G401.6 (cell line): Measurements from ENCODE around the gene RAB12.
"Not testable (repeated sequence)": the region's sequence is repeated elsewhere in the genome, so short reads cannot be mapped to it uniquely, and the experiment has no call there.

ENCODE experiments used
- FAIRE-seq: peaks from 2 replicates; lab custom pipeline; 2012; peaks lifted over from hg19 to GRCh38; lab: Jason Lieb, UNC

The RAB12 gene

DNA sequence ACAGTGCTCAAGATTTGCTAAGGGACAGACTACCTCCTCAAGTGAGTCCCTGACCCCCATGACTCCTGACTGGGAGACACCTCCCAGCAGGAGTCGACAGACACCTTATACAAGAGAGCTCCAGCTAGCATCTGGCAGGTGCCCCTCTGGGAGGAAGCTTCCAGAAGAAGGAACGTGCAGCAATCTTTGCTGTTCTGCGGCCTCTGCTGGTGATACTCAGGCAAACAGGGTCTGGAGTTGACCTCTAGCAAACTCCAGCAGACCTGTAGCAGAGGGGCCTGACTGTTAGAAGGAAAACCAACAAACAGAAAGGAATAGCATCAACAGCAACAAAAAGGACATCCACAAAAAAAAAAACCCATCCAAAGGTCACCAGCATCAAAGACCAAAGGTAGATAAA is 38.1 kb downstream of the RAB12 start:
- not testable (repeated sequence) for FAIRE-seq

DNA sequence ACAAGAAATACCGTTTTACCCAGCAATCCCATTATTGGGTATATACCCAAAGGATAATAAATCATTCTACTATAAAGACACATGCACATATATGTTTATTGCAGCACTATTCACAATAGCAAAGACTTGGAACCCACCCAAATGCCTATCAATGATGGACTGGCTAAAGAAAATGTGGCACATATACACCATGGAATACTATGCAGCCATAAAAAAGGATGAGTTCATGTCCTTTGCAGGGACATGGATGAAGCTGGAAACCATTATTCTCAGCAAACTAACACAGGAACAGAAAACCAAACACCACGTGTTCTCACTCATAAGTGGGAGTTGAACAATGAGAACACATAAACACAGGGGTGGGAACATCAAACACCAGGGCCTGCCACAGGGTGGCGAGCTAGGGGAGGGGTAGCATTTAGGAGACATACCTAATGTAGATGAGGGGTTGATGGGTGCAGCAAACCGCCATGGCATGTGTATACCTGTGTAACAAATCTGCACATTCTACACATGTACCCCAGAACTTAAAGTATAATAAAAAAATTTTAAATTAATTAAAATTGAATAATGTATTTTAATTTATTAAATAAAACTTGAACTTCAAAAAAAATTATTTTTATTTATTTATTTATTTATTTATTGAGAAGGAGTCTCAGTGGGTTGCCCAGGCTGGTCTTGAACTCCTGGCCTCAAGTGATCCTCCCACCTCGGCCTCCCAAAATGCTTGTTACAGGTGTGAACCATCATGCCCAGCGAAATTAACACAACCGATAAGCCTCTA is 42.4 kb downstream of the RAB12 start:
- not testable (repeated sequence) for FAIRE-seq

DNA sequence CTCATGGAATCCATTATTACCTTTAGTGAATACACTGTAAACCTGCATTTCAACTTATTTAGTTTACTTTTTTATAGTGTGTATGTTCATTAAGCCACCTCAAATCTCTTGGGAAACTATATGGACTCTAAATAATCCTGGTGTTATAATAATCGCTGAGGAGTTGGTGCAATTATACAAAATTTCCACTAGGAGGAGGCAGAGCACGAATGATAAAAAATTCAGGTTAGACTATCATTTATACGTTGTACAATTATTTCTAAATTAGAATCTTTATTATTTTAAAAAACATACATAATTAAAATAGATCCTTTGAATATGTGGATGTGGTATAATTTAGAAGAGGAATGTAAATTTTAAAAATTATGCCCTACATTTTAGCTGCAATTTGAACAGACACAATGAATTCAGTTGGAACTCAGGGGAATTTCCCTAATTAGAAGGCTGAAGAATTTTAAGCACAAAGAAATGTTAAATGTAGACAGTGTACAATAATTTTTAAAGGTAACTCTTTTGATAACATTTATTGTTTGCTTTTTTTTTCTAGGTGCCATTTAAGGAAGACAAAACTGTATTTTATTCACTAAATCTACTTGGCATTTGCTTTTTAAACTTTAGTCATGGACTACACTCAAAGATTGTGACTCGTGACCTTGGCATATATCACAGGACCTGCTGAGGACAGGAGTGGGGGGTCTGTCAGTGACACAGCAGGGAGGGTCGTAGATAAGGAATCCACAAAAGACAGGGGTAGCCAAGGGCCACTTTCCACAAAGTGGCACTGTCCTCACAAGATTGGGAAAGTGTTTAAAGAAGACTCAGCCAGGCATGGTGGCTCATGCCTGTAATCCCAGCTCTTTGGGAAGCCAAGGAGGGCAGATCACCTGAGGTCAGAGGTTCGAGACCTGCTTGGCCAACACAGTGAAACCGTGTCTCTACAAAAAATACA is 45.5 kb downstream of the RAB12 start:
- FAIRE-seq = peak; percentile 86

DNA sequence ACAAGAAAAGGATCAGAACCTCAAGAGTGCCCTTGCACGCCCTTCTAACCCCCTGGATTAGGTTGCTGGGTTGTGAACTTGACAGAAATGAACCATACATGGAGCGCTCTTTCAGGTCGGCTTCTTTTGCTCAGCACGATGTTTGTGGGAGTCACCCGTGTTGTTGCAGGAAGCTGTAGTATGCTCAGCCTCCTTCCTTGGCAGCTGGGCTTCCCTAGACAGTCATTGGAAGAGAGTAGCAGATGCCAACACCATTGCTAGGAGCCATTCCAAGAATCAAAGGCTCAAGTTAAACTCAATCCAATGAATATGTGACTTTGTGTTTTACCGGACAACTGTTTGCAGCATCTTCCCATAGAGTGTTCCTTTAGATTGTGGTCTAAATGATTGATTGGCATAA is 47.0 kb downstream of the RAB12 start:
- FAIRE-seq = no peak

DNA sequence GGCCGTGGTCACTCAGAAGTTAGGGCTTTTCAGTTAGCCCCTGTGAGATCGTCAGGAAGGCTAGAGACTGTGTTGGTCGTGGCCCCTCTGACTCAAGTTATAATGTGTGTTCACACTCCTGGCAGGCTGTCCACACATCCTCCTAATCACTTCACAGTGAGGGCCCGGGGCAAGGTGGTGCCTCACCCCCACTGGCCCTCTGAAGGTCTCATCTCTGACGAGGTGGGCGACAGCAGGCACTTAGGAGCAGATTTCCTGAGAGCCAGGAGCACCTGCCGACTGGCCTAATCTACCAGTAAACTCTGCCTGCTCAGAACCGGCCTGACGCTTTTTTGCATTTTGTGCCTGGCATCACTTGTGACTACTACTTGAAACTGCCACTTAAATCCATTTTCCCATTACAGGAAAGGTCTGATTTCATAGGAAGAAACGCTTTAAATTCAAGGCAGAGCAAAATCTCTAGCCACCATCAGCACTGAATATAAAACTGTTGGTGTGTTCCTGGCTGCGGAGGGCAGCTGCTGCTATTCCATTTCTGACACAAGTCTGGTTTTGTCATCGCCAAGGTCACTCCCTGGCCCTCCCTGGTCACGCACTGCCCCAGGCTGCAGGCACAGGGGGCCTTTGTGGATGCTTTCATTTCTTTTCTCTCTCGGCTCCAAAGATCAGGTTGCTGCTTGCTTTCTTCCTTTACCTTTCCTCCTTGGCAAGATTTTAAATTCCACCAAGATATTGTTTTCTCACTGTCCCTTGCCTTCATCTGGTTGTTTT is 48.0 kb downstream of the RAB12 start:
- no peak for FAIRE-seq

DNA sequence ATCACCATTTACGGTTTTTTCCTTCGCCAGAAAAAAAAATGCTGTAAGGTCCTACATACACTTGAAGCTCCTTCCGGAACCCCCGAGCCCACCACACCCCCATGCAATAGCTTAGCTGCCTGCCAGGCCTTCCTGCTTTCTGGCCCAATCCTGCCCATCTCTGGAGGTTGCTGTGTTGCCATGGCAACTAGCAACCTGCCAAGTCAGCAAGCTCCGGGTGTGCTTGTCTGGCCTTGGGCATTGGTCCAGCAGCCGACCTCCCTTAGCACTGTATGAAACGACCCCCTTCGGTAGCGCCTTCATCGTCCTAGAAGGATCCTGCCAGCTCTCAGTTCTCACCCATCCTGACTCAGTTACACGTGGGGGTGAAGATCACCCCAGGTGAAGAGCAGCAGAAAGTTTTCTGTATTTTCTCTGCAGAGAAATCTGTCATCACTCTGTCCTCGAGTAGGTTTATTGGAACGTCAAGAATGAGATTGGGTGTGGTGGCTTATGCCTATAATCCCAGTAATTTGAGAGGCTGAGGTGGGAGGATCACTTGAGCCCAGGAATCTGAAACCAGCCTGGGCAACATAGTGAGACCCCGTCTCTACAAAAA is 48.7 kb downstream of the RAB12 start:
- no peak for FAIRE-seq

DNA sequence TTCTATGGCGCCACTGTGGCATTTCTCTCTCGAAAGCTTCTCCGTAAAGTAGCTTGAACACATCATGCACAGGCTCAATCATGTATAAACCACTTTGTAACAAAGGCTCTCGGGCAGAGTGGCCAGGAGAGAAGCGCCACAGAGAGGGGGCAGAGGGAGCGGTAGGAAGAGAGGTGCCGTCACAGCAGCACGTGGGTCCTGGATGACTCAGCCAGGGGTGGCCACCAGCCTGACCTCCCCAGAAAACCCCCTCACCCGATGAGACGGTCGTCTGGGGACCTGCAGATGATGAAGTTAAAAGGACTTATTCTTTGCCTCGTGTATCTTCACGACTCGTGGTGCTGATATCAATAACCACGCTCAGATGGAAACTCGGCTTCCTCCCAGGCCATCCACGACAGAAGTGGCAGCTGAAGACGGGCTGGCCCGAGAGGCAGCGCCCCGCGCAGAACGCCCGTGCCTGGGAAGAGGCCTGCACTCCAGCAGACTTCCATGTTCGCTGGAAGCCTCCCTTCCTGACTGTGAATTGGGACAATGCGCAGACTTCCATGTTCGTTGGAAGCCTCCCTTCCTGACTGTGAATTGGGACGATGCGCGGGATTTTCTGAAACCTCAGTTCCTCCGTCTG is 49.7 kb downstream of the RAB12 start:
- FAIRE-seq = no peak

DNA sequence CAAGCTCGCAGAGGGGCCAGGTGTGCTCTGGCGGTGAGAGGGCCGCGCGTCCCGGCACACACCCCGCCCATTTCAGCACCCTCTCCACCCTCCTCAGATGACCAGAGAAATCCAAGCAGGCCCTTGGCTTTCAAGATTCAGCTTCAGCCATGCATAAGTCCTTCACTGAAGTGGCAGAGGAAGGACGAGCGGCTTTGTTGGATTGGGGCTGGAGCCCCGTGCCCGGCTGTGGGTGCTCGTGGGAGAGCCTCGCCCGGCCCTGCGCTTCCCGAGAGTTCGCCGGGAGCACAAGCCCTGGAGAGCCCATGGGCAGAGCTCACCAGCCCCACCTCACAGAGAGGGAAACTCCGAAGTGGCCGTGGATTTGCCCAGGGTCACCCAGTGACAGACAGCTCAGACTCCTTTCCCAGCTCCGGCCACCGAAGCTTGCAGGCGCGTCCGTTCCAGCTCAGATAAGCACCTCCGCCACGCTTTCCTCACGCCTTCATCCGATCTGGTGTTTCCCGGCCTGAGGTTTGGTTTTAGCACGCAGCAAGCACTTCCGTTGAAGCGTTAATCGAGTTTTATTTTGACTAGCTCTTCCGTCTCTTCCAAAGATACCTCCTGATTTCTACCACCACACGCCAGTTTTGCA is 50.5 kb downstream of the RAB12 start:
- FAIRE-seq = no peak

DNA sequence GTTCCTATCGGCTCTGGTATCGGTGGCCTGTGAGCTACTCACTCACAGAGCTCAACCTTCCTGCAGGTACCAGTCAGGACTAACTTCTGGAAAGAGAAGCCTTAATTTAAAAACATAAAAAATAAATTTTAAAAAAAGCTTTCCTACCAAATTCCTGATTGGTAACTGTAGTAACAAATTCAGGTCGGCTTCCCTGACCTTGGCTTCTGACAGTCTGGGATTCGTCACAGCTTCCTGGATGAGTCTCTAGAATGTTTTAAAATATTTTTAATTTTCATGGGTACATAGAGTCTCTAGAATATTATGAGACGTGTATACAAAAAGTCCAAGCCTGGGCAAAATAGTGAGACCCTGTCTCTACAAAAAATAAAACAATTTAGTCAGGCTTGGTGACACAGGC is 51.1 kb downstream of the RAB12 start:
- FAIRE-seq = no peak

DNA sequence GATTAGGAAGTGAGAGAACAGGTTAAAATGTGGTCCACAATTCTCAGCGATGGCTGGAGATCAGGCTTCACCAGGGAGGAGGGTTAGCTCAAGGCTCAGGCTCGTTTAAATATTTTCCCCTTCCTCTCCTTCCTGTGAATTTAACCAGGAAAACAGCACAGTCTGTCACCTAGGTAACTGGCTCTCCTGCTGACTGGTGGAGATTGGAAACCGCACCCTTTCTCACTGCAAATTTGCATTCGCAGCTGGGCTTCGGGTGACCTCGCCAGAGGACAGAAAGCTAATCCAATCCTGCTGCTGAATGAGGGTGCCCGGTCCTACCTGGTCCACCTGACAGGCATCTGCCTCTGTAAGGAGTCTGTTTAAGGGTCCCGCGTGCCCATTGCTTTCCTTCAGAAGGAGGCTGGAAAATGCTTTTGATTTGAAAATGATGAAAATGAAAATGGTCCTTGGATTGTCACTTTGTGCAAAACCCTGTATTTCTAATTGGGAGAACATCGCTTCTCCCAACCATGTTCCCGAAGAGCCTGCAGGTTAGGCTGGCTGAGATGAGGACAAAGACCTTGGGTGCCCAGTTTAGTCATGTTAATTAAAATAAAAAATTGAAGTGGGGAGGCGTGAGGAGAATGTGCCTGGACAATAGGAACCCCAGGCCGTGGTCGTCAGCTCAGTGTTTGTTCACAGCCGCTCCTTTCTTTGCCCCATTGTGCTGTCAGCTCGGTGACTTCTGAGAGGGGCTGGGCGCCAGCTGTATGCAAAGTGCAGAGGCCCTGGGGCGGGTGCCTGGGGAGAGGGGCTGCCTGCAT is 52.7 kb downstream of the RAB12 start:
- FAIRE-seq = no peak

DNA sequence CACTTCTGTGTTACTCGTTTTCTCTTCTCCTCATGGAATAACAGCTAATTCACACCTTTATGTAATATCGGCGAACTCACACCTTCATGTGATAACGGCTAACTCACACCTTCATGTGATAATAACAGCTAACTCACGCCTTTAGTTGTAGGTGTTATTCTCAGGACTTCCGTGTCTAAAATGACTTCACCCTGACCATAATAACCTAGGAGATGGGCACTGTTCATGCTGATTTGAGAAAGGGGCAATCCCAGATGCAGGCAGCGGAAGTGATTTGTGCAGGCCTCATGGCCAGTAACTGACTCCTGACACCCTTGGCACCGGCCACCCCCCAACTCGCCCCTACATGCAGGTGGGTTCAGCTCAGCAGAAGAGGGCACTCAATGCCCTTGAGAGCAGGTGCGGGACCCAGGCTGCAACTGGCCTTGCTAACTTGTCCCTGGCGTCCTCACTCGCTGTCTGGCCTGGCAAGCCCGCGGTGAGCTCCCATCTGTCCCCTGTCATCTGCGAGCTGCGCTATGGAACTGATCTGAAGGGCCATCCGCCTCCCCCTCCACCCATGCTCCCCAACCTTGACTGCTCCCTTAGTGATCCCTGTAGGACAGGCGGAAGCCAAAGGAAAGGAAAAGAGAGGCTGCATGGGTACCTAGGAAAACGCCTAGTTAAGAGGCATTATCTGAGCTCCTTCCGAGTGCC is 53.5 kb downstream of the RAB12 start:
- no peak for FAIRE-seq

DNA sequence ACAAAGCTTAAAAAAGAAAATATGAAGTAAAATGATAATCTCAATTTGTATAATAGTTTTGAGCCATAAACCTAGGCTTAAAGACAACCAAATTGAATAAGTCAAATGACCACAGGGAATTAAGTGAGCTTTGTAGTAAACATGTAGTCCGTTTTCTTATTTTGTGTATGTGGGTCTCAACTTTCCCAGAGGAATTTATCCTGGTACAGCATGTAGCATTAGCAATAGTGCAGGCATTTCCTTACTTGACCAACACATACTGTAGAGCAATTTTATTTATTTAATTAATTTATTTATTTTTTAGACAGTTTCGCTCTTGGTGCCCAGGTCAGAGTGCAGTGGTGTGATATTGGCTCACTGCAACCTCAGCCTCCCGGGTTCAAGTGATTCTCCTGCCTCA is 58.6 kb downstream of the RAB12 start:
- no peak for FAIRE-seq

DNA sequence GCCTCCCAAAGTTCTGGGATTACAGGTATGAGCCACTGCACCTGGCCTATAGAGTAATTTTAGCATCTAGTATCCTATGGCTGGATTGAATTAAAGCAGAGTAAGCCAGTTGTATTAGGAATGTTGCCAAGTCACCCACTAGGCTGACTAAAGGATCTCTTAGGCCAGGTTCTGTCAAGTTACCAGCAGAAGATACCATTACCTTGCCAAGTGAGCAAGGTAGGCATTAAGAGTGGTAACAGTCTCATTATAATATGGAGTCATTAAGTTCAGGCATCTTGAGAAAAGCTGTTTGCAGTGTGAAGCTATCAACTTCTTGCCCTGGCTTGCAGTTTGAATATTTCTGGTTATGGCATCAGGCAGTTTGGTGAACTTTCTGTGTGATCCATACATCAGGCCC is 59.1 kb downstream of the RAB12 start:
- no peak for FAIRE-seq

DNA sequence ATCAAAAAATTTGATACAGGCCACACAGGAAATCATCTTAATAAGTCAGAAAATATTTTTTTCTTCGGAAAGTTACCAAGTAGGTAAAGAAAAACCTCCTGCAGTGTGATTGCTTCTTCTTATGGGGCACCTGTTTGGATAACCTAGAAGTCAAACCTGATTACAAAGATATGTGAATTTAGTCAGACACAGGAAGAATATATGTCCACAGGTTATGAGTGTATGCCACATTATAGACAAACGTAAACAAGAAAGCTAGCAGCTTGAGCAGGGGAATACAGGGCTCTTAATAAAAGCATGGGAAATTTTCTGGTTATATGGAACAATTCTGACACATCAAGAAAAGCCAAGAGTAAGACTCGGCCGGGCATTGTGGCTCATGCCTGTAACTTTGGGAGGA is 60.3 kb downstream of the RAB12 start:
- FAIRE-seq = no peak

DNA sequence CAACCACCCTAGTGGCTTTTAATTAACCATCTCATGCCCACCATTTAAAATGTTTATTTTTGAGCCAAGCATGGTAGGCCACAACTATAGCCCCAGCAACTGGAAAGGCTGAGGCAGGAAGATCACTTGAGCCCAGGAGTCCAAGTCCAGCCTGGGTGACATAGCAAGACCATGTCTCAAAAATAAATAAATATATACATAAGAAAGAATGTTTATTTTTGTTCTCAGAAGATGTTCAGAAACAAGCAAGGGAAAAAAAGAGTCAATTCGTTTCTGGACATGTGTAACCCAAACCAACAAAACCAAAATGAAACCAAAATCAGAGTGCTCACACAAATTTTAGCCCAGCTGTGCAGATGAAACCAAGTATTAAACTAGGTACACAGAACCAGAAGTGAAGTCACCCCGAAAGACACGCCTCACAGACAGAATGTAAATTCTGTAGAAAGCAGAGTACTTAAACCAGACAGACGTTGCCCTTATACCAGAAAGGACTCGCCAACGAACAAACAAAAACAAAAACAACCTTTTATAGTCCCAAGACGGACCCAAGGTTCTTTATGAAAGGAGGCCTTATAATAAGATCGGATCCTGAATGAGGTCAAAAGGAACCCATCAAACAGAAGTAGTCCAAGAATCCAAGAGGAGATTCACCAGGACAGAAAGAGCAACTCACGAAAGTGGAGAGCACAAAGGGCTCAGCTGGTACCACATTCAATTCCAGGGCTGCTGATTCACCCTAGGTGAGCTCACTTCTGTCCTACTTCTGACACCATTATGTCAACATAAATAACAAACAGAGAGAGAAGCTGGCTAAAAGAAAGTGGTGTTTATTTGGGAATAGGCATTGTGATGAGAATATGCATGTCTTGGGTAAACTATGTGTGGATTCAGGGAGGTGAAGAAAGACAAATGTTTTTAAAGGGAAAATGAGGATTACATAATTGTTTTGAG is 64.3 kb downstream of the RAB12 start:
- no peak for FAIRE-seq

DNA sequence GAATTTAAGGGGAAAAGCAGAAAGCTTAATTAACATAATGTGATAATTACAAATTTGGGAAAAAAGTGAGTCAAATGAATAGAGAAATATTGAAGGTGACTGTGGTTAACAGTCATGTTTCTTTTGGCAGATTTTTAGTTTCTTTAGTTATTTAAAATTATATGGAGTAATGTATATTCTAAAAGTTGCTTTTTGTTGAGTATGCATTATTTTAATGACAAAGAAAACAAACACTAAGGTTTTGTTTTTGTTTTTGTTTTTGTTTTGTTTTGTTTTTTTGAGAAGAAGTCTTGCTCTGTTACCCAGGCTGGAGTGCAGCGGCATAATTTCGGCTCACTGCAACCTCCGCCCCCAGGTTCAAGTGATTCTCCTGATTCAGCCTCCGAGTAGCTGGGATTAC is 65.8 kb downstream of the RAB12 start:
- no peak for FAIRE-seq

DNA sequence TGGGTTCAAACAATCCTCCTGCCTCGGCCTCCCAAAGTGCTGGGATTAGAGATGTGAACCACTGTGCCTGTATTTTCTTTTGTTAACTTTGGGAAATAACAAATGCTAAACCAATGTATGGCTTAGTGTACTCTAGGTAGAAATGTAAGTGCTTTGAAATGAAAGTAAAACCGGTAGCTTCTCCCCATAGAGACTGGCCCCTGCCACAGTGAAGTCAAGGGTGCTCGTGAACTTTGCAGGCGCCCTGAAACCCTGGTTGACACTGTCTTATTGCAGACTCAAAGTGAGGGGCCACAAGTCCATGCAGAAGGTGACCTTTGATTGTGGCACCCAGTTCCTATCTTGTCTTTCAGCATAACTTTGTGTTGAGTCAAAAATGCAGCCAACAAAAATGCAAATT is 72.0 kb downstream of the RAB12 start:
- no peak for FAIRE-seq

DNA sequence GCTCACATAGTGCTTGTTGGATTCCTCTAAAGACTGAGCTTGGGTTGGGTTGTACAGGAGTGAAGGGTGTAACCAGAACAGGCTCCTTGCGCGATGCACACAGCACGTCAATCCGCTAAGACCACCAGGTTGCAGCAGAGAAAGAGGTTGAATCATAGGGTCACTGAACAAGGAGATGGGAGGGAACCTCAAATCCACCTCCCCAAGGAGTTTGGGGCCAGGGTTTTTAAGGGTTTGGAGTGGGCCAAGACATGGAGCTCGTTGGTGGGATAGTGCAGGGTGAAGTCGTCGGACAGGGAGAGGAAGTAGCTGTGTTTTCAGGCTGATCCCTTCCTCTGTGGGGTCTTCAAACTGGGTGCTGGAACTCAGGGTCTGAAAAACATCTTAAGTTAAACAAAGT is 75.3 kb downstream of the RAB12 start:
- no peak for FAIRE-seq
